Dermis microvascular lymphatic vessel endothelial cell (primary cell): ENCODE data around the gene CCNL1. TPM values are rescaled to one million over a fixed set of nuclear protein-coding genes. Genes with fewer than 3 reads are reported as not detected.

Experiments used
- DNase-seq, 2 donors: peaks; one replicate each; pipeline versions ENCODE4 v3.0.0 to v3.0.0-alpha.2; 2010; ENCODE audit warnings: low read depth in 2 of 2
- total RNA-seq: library from RNA; depleted of rRNA; stranded (reverse); fragments of >200 nt; gene quantifications from 2 replicates; pipeline ENCODE4 v1.2.1, GENCODE V29; 2014

CCNL1 gene
- total RNA-seq, 1 donor from 2014 or later: 78.8 TPM

- DNase-seq: no peak
Measured at GRCh38 chr3:157147099-157147803, 12.7 kb downstream of the CCNL1 start.

- no peak for DNase-seq
Measured at GRCh38 chr3:157145606-157146322, 14.2 kb downstream of the CCNL1 start.

- no peak for DNase-seq
Measured at GRCh38 chr3:157142315-157142714, 17.6 kb downstream of the CCNL1 start.

DNA sequence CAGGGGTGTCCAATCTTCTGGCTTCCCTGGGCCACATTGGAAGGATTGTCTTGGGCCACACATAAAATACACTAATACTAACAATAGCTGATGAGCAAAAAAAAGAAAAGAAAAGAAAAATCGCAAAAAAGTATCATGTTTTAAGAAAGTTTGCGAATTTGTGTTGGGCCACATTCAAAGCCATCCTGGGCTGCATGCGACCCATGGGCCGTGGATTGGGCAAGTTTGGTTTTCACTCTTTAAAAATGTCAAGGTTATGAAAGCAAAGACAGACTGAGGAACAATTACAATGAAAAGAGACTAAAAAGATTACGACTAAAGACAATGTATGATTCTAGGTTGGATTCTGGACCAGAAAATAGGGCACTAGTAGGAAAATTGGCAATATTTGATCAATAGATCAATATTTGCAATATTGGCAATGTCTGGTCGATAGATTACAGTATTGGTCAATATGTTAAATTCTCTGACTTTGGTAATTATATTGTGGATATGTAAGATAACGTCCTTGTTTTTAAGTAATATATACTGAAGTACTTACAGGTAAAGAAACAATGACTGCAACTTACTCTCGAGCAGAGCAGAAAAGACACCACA lies 19.9 kb downstream of the CCNL1 start:
- DNase-seq: no peak

DNA sequence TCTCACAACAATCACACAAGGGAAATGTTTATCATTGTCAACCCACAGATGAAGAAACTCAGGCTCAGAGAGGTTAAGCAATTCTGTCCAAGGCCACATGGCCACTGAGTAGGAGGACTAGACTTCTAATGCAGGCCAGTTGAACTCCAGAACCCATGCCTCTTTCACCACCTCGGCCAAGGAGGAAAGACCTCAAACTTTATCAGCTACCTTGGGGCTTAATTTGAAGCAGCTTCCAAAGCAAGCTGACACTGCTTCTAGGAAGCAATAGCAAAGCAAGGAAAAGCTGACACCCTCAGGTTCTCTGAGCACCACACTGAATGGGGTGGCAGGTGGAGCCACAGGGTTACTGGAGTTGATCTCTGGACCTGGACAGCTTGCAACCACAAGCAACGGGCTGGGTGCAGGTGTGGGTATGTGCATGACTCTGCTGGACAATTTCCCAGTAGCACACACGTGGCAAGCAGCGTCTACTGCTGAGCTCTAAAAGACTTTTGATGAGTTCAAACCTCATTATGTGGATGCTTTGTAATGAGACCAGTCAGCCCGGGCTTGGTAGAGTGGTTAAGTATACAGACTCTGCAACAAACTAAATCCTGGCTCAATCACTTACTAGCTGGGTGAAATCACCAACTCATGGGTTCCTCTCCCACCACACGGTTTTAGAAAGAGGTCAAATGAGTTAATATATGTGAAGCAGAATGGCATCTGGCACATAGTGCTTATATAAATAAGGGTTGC lies 23.1 kb downstream of the CCNL1 start:
- no peak for DNase-seq

GRCh38 chr3:157135671-157136396 lies 24.1 kb downstream of the CCNL1 start:
- DNase-seq: no peak

GRCh38 chr3:157134620-157135191 lies 25.2 kb downstream of the CCNL1 start:
- peak in 1 of 2 donors; percentile 70 for DNase-seq

- DNase-seq: no peak
Measured at GRCh38 chr3:157133434-157134320, 26.3 kb downstream of the CCNL1 start.

GRCh38 chr3:157132936-157133335 lies 27.0 kb downstream of the CCNL1 start:
- no peak for DNase-seq

GRCh38 chr3:157132341-157132740 lies 27.6 kb downstream of the CCNL1 start:
- no peak for DNase-seq

- DNase-seq: no peak
Measured at GRCh38 chr3:157131861-157132260, 28.1 kb downstream of the CCNL1 start.

- peak in 1 of 2 donors; percentile 65 for DNase-seq
Measured at GRCh38 chr3:157130467-157131251, 29.3 kb downstream of the CCNL1 start.

DNA sequence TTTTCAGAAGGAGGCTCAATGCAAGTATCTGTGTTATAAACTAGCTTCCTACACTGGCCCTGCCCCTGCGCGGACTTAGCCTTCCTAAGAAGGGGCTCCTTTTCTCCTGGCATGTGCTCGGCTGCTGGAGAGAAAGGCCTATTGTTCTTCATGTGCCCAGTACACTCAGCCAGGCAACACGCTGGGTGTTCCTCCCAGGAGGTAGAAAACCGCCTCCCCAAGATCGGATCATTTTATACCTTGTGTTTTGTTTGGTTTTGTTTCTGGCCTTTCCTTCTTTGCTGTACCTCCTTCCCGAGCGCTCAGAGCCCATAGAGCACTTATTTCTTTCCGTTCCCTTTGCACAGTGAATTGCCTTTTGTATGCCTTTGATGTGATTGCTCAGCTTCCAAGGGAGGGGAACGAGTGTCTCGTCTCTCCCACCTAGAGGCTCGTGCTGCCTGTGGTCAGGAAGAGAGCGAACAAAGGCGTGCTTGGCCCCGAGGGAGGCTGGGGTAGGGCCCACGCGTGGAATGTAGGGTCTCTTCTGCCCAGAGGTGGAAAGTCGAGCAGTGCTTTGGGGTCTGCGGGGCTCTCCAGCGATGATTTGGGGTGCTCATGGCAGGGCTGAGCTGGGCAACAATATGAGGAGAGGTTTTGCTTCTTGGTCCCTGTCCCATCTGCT lies 30.0 kb downstream of the CCNL1 start:
- DNase-seq: peak in 1 of 2 donors; percentile 25

DNA sequence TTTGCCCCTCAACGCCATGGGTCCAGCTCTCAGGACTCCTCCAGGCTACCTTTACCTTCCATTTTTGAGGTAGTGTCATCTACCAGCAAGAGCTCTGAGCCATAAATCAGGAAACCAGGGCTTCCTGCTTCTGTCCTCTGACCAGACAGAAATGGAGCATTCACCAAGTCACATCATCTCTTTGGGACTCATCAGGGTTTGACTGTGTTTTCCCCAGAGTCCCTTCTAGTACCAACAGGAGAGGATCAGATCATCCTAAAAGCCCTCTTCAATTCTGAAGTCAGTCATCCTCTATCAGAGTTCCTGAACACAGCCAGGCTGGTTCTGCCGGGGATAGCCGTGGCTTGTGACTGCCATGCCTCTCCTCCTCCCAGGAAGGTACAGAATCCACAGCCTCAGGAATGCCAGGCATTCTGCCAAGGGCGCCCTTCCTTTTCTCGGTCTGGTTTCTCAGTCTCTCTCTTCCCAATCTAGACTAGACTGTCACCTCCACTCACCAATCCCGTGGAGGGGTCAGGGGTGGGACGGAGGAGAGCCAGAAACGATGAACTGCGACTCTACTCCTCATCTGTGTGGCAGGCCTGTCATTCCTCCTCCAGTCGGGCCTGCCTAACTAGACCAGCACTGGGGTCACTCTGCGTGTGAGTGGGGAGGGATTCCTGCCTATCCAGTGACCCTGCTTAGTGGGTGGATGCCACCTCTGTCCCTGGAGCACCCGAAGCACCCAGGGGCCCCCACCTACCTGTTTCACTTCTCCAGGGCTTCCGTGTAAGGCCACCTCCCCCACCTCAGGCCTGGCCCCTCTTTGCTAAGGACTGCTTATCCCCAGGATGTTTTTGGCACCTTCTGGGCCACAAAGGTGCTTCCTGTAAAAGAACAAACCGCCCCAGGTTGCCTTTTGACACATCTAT lies 30.9 kb downstream of the CCNL1 start:
- peak in 1 of 2 donors; percentile 29 for DNase-seq

DNA sequence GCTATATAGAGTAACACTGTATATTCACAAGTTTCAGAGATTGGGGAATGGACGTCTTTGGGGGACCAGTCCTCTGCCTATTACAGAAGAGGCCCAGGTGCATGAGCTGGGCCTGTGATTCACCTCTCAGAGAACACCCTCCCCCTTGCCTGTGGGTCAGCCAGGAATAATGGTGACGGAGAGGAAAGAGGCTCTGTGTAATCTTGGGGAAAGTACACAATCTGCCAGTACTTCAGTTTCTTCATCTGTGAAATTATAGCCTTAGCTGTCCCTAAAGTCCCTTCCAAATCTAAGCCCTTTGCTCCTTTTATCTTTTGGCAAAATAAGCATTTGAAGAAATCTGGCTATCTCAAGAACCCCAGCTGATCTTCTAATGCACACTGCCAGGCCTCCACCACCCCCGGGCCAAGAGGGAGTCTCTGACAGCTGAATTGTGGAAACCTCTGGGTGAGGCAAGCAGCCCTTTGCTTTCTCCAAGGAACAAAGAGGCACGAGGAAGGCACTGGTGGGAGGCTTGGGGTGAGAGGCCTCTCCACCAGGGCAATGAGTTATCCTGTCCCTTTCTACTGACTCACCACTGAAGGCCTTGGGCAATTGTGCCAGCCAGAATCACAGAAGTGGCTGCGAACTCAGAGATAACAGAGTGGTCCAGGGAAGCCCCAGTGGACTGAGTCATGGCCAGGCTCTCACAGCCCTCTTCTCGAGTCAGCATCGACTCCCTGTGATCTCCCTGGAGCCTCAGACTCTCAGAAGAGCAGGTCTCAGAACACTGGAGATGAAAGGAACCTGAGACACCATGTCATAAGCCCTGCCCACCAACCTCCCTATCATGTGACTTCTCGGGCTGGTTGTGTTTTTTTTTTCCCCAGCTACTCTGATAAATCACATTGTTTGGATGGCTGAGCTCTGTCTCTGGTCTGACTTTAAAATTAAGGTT lies 31.8 kb downstream of the CCNL1 start:
- peak in 1 of 2 donors; percentile 56 for DNase-seq

GRCh38 chr3:157127268-157127667 lies 32.7 kb downstream of the CCNL1 start:
- no peak for DNase-seq
